ENCODE measurements around the gene CYB561.

CYB561 gene

DNA sequence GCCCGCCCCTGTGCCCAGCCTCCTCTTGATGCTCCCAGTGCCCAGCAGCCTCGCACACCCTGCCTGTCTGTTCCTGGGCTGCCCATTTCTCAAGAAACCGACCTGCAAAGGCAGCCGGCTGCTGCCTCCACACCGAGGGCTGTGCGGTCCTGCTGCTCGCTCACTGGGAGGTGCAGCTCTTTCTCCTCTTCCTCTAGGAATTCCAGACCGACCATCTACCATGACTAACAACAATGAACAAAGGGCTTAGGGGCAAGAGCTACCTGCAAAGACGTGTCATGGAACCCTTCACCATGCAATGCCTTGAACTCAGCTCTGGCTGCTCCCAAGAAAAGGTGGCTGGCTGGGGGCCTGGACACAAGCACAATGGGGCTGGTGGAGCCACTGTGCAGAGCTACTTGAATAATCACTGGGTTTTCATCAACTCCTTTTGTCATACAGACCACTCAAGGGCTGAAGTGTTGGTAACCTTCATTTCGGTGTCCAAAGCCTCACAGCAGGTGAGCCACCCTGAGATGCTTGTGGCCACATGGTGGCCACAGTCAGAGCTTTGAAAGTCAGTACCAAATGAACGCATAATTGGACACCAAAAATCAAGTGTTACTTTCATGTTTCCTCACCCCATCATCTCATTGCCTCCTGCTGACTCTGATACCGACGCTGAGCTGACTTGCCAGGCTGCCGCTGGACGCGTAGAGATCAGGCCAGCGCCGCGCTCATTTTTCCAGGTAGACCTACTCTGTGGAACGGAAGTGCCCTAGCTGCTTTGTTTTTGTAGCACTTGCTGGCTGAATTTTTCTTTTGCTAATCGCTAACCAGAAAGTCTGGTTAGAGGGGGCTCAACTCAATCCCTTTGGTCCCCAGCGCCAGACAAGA is 19.8 kb downstream of the CYB561 start:
- TF ChIP-seq, protein P1, sequence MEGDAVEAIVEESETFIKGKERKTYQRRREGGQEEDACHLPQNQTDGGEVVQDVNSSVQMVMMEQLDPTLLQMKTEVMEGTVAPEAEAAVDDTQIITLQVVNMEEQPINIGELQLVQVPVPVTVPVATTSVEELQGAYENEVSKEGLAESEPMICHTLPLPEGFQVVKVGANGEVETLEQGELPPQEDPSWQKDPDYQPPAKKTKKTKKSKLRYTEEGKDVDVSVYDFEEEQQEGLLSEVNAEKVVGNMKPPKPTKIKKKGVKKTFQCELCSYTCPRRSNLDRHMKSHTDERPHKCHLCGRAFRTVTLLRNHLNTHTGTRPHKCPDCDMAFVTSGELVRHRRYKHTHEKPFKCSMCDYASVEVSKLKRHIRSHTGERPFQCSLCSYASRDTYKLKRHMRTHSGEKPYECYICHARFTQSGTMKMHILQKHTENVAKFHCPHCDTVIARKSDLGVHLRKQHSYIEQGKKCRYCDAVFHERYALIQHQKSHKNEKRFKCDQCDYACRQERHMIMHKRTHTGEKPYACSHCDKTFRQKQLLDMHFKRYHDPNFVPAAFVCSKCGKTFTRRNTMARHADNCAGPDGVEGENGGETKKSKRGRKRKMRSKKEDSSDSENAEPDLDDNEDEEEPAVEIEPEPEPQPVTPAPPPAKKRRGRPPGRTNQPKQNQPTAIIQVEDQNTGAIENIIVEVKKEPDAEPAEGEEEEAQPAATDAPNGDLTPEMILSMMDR (IDR thresholded peaks at IDR 0.05), result no peak

GRCh38 chr17:63425483-63425882 is 20.6 kb downstream of the CYB561 start:
- TF ChIP-seq, protein P1 (IDR thresholded peaks at IDR 0.05), result peak; percentile 94

- TF ChIP-seq, protein P1 (IDR thresholded peaks at IDR 0.05), result no peak
These were observed 22.1 kb downstream of the CYB561 start for GRCh38 chr17:63423963-63424362.

DNA sequence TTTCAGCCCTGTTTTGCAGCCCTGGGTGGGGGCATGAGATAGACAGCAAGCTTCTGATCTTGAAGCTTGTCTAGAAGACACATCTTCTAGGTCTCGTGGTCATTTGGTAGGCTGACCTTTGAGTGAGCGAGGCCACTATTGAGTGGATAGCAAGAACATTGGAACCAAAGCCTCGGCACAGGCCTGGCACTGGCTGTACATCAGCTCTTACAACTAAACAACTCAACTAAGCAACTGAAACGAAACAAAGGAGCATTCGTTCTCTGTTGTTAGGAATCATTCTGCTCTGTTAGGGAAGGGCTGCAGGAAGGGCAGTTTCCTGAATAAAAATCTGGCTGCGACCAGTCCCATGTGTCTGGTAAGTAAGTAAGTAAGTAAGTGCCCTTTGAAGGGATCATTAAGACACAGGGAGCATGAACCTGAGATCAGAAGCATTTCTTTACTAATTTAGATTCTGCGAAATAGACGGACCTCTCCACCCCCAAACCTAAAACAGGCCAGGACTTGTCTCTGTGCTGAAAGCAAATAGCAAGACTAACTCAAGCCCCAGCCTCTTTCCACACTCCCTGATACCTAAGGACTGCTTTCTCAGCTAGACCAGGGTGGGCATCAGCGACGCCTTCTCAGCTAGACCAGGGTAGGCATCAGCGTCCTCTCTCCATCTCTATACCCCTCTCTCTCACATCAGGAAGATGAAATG is 22.7 kb downstream of the CYB561 start:
- TF ChIP-seq, protein P1 (IDR thresholded peaks at IDR 0.05), result no peak

- TF ChIP-seq, protein P1 (IDR thresholded peaks at IDR 0.05), result no peak
These were observed 24.1 kb downstream of the CYB561 start for GRCh38 chr17:63421681-63422645.

DNA sequence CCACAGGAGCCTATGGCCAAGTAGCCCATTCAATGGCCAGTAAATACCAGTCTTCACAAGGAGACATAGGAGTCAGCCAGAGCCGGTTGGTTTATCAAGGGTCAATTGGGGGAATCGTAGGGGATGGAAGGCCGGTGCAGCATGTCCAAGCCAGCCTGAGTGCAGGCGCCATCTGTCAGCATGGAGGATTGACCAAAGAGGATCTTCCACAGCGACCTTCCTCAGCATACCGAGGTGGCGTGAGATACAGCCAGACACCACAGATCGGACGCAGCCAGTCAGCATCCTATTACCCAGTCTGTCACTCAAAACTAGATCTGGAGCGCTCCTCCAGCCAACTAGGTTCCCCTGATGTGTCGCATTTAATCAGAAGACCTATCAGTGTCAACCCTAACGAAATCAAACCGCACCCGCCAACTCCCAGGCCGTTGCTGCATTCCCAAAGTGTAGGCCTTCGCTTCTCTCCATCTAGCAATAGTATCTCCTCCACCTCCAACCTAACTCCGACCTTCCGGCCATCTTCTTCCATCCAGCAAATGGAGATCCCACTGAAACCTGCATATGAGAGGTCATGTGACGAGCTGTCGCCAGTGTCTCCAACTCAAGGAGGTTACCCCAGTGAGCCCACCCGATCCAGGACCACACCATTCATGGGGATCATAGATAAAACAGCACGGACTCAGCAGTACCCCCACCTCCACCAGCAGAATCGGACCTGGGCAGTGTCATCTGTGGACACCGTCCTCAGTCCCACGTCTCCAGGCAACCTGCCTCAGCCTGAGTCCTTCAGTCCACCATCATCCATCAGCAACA is 25.0 kb downstream of the CYB561 start:
- TF ChIP-seq, protein P1 (IDR thresholded peaks at IDR 0.05), result no peak
